ENCODE results near the gene GLS.

GRCh38 chr2:190947141-190947540, 66.5 kb downstream of the GLS start:
- no peak for TF ChIP-seq CTCF (IDR thresholded peaks at IDR 0.05; ENCODE audit: low read depth, low read length)
- no peak for TF ChIP-seq EZH2phosphoT487 (IDR thresholded peaks at IDR 0.05; ENCODE audit: low read depth)
